HTERT RPE-1 (cell line): ENCODE measurements around the gene ZMYM1.
"Not testable (repeated sequence)": the region's sequence is repeated elsewhere in the genome, so short reads cannot be mapped to it uniquely, and the experiment has no call there.

Experiments
- in situ Hi-C: fragments of 300-500 bp; cut with MboI; formaldehyde crosslinking; loops from 4 replicates; pipeline ENCODE4 v1.14.3; 2020; ENCODE audit warnings: low sequenced_read_pairs

ZMYM1 gene

DNA sequence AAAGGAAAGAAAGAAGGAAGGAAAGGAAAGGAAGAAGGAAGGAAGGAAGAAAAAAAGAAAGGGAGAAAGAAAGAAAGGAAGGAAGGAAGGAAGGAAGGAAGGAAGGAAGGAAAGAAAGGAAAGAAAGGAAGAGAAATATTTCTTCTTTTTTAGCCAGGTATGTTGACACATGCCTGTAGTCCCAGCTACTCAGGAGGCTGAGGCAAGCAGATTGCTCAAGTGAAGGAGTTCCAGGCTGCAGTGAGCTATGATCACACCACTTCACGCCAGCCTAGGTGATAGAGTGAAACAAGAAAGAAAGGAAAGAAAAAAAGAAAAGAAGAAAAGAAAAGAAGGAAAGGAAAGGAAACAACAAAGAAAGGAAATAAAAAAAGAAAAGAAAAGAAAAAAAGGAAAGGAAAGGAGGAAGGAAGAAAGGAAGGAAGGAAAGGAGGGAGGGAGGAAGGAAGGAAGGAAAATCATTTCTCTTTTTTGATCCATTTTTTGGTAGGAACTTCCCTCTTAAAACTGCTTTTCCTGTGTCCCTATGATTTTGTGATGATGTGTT lies 5.8 kb upstream of the ZMYM1 start:
- in situ Hi-C loops: no loop called here

DNA sequence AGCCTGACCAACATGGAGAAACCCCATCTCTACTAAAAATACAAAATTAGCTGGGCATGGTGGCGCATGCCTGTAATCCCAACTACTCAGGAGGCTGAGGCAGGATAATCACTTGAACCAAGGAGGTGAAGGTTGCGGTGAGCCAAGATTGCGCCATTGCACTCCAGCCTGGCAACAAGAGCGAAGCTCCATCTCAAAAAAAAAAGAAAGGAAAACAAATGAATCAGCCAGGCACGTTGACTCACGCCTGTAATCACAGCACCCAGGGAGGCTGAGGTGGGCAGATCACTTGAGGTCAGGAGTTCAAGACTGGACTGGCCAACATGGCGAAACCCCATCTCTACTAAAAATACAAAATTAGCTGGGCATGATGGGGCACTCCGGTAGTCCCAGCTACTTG lies 2.8 kb upstream of the ZMYM1 start:
- in situ Hi-C loops: not testable (repeated sequence)

DNA sequence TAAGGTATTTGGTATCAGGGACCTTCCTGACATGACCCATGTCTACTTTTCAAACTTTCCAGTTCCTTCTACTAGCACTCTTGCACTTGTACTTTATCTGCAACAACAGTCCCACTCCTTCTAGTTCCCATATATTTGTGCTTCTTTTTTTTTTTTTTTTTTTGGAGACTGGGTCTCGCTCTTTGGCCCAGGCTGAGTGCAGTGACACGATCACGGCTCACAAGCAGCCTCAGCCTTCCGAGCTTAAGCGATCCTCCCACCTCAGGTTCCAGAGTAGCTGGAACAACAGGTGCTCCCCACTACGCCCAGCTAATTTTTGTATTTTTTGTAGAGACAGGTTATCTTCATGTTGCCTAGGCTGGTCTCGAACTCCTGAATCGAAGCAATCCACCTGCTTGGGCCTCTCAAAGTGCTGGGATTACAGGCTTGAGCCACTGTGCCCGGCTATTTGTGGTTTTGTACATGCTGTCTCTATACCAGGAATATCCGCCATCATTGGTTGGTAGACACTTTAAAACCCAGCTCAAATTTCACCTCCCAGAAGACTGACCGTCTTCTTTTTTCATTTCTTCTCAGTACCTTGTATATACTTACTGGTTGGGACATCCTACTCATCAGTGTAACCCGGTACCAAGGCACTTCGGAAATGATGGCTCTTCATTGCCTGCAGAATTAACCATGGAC lies 1.1 kb downstream of the ZMYM1 start:
- in situ Hi-C loops: no loop called here

DNA sequence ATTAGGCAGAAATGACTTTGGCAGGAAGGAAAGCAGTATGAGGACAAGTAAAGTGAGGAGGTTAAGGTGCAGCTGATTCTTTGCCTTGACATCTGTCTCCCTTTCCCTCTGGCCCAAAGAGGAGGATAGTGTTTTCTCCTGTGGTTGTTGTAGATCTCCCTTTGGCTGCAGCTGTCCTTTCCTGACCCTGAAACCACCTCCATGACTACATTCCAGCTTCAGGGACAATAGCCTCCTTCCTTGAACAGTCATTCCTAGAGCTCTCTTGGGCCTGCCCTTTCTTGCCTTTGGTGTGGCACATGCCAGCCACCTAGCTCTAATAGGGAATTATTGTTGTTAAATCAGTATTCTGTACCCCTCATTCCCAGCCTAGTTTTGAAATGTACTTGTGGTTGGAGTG lies 6.2 kb downstream of the ZMYM1 start:
- in situ Hi-C loops: no loop called here

DNA sequence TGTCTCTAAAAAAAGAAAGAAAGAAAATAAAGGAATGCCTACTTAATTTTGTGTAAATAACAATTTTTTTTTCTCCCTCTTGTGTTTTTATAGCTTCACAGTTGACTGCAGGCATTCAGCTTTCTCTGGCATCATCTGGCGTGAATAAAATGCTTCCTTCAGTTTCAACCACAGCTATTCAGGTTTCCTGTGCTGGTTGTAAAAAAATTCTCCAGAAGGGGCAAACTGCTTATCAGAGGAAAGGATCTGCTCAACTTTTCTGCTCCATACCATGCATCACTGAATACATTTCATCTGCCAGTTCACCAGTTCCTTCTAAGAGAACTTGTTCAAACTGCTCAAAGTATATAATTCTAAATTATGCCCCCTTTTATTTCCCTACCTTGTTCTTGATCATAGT lies 18.0 kb downstream of the ZMYM1 start:
- in situ Hi-C loops: no loop called here

DNA sequence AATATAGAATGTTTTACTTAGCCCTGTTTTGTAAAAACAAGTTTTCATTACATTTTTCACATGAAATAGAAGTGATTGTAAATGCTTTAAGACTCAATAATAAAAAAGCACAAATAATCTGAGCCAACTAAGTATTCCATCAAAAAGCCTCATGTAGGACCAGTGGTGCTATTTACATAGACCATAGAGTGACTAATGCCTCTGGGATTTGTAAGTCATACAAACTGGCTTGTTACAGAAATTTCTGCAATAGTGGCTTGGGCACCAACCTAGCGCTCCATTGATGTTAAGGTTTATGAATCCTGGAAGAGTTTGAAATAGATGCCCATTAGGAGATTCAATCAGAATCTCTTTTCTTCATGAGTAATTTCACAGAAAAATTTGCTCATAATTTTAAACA lies 31.9 kb downstream of the ZMYM1 start:
- in situ Hi-C loops: no loop called here

DNA sequence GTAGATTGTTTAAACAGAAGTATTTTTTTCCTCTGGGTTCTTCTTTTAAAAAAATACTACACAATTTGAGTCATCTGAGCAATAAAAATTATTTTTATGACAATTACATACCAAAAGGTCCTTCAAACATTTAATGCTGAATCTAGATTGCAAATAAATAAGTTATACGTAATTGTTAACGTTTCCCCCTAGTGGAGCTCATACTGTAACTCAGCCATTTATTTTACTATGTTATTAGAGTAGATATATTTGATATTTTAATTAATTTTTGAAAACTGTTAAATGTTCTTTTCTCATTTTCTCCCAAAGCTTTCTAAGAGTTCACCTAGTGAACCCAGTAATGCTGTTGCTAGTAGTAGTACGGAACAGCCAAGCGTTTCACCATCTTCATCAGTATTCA lies 33.5 kb downstream of the ZMYM1 start:
- in situ Hi-C loops: no loop called here

DNA sequence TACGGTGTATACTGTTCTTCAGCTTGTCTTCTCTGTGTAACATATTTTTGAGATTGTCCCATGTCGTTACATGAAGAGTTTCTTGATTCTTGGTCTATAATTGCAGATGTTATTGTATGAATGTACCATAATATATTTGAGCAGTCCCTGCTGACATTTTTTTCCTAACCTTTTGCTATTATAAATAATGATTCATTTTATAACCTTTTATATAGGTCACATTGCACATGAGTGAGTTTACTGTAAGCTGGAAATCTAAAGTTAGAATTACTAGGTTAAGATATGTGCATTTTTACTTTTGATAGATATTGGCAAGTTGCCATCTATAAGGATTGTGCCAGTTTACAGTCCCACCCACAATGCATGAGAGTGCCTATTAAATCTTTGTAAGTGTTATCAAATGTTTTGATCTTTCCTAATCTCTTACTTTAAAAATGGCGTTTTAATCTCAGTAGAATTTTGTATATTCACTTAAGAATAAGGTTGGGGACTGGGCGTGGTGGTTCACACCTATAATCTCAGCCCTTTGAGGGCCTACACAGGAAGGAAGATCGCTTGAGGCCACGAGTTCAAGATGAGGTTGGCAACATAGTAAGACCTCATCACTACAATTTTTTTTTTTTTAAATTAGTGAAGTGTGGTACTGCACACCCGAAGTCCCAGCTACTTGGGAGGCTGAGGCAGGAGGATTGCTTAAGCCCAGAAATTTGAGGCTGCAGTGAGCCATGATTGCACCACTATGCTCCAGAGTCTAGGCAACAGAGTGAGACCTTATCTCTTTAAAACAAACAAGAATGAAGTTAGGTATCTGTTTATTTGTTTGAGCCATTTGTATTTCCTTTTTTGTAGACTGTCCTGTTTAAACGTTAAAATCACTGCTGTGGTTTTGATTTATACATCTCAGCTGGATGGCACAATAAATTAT lies 36.5 kb downstream of the ZMYM1 start:
- in situ Hi-C loops: no loop called here

DNA sequence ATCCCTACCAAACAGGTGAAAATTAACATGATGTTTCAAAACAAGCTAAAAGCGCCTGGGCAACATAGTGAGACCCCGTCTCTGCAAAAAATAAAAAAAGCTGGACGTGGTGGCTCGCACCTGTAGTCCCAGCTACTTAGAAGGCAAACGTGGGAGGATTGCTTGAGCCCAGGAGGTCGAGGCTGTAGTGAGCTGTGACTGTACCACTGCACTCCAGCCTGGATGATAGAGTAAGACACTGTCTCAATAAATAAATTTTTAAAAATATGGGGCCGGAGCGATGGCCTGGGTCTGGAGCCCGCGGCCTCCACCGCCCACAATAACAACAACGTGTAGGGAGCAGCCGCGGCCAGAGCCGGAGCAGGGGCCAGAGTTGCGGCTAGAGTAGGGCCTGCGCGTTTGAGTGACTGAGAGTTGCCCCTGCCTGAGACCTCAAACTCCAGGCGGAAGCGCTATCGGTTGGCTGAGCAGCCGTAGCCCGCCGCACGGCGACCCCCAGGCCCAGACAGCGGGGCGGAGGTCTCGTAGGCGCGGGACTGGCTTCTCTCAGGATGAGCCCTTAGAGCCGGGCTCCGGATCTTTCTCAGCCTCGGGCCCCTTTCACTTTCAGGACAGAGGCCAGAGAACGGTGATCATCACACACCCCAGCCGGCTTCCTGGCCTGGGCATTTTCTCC lies 41.4 kb downstream of the ZMYM1 start:
- in situ Hi-C loops: no loop called here

DNA sequence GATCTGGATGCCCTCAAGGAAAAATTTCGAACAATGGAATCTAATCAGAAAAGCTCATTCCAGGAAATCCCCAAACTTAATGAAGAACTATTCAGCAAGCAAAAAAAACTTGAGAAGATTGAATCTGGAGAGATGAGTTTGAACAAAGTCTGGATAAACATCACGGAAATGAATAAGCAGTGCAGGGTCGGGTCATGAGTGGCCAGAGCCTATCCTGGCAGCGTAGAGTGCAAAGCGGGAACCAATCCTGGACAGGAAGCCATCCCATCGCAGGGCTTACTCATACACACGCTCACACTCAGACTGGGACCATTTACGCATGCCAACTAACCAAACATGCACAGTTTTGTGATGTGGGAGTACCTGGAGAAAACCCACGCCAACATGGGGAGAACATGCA lies 43.1 kb downstream of the ZMYM1 start:
- in situ Hi-C loops: no loop called here

DNA sequence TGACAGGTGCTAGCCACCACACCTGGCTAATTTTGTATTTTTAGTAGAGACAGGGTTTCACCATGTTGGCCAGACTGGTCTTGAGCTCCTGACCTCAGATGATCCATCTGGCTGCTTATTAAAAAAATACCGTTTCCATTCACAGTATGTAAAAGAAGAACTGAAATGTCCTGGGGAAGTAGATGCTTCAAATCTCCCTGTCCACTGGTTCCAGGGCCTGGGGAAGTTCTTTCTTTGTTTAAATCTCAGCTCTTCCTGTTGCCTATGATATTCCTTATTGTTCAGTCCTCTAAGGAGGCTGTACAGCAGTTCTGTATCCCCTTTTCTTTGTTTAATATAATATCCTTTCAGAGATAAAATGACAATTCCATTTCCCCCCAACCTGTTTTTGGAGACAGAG lies 47.4 kb downstream of the ZMYM1 start:
- in situ Hi-C loops: no loop called here

DNA sequence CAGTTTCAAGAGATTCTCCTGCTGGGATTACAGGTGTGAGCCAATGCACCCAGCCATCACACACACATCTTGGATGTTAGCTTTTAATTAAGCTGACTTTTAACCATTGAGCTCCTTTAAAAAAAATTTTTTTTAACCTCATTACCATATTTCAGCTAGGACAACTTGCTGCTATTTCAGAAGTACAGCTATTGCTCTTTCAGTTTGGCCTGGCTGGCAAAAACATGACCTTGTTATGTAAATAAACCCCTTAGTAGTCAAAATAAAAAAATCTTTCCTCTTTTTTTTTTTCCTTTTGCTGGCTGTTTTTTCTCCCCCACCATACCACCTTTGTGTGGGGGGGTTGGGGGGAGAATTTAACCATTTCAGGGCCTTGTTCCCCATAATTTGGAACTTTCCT lies 49.9 kb downstream of the ZMYM1 start:
- in situ Hi-C loops: no loop called here

DNA sequence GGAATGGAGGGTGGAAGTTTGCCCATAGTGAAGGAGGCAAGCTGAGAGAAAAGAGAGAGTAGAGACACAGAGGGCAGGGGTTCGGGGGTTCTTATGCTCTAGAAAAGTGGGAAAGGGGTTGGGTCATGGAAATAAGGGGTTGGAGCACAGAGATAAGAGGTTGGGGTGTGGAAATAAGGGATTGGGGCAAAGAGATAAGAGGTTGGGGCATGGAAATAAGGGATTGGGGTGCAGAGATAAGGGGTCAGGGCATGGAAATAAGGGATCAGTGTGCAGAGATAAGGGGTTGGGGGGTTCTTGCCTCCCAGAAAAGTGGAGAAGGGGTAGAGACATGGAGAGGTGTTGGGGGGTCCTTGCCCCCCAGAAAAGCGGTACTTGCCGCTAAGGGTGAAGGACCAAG lies 57.6 kb downstream of the ZMYM1 start:
- in situ Hi-C loops: no loop called here

DNA sequence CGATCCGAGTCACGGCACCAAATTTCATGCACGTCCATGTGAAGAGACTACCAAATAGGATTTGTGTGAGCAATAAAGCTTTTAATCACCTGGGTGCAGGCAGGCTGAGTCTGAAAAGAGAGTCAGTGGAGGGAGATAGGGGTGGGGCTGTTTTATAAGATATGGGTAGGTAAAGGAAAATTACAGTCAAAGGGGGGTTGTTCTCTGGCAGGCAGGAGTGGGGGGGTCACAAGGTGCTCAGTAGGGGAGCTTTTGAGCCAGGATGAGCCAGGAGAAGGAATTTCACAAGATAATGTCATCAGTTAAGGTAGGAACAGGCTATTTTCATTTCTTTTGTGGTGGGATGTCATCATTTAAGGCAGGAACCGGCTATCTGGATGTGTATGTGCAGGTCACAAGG lies 58.4 kb downstream of the ZMYM1 start:
- in situ Hi-C loops: not testable (repeated sequence)

DNA sequence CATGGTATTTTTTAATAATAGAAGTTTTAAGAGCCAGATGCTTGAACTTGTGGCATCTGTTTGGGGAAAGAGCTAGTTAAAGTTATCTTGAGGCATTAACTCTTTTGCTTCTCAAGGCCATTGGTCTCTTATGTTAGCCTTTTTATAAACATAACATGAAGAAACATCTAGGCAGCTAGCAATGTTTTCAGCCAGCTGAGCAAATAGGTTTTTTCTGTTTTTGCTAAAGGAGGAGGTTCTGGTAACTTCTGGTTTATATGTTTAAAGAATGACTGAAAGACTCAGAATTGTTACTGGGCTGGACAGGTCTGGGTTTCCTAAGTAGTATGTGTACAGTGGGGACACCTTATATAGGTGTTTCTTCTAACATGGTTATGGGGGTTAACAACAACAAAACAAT lies 63.1 kb downstream of the ZMYM1 start:
- in situ Hi-C loops: not testable (repeated sequence)

DNA sequence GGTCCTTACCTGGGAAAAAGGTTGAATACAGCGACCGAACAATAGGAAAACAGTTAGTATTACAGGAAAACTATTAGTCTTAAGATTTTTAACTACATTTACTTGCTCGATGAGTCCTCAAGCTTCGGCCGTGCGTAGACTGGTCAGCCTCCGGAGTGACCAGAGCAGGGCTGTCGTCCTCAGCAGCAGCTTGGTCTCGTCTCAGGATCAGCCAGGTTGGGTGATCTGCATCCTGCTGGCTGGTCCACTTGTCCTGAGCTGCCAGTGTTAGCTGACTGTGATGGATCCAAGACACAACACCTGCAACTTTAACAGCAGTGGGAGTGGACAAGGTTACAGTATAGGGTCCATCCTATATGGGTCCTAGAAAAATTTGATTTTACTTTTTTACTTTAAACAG lies 63.5 kb downstream of the ZMYM1 start:
- in situ Hi-C loops: not testable (repeated sequence)

DNA sequence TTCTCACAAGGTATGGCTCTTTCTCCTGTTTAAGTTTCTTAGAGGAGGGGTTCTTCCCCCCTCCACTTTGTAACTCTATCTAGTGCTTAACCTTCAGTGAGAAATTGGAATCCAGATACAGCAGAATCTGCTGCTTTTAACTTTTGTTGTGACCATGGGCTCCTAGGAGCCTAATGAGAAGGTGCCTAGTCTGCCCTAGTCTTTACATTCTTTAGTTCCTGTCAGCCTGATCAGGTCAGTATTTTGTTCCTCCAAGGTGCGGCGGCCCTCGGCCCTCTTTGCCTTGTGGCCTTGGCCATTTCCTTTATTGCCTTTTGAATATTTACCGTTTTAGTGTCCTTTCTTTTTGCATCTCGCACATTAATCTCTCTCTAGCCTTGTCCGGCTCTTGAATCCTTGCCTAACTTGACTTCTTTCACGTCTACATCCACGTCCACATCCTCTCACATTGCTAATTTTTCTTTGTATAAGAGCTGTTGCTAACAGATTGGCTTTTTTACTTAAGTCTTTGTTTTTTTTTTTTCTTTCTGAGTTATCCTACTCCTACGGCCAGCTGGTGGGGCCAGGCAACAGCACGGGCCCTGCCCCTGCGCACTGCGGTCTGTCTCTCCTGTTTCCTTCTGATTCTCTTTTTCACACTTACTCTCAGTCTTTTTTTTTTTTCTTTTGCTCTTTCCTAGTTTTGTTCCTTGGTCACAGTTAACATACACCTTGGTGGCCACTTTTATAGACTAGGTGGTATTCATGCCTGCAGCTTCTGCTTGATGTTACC lies 64.7 kb downstream of the ZMYM1 start:
- in situ Hi-C loops: no loop called here

DNA sequence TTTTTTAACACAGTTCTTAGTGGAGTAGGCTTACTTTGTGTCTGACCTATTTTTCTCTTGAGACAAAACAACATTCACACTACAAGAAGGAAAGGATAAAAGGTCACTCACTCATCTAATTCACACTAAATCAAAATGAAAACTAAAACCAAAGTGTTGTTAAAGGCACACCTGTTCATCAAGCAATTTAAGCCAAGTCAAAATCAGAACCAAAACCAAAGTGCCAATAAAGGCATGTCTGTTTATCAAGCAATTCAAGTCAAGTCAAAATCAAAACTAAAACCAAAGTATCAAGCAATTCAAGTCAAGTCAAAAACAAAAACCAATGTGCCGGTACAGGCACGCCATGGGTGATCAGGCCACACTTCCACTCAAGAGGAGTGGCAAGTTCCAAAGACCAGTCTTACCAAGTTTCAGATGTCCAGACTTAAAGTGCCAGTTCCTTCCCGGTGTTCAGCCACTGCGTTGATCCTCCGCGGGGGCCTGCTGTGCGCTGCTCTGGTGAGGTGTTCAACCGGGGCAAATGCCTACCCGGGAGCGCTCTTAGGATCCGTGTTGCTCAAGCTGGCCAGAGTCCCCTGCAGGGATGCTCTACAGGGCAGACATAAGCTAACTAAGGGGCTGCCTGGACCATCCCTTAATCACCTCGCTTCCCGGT lies 66.8 kb downstream of the ZMYM1 start:
- in situ Hi-C loops: not testable (repeated sequence)

DNA sequence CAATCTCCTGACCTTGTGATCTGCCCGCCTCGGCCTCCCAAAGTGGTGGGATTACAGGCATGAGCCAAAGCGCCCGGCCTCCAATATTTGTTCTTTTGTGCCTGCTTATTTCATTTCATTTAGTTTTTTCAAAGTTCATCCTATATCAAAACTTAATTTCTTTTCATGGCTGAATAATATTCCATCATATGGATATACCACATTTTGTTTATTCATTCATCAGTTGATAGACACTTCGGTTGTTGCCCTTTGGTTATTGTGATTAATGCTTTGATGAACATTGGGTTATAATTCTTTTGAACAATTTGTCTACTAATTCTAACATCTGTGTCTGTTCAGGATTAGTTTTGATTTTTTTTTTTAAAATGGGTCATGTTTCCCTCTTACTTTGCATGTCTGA lies 72.0 kb downstream of the ZMYM1 start:
- in situ Hi-C loops: no loop called here

DNA sequence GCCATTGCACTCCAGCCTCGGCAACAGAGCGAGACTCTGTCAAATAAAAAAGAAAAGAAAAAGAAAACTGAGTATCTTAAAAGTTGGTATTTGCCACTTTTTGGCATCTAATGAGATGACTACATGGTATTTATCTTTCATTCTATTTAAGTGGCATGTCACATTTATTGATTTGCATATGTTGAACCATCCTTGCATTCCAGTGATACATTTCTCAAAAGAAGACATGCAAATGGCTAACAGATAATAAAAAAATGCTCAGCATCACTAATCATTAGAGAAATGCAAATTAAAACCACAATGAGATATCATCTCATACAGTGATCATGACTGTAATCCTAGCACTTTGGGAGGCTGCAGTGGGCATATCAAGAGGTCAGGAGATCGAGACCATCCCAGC lies 85.7 kb downstream of the ZMYM1 start:
- in situ Hi-C loops: no loop called here
